ENCODE results near the gene UBE2E3.
A peak's percentile ranks its signal among the peaks of the same experiment; 100 is the strongest.

Gene UBE2E3

DNA sequence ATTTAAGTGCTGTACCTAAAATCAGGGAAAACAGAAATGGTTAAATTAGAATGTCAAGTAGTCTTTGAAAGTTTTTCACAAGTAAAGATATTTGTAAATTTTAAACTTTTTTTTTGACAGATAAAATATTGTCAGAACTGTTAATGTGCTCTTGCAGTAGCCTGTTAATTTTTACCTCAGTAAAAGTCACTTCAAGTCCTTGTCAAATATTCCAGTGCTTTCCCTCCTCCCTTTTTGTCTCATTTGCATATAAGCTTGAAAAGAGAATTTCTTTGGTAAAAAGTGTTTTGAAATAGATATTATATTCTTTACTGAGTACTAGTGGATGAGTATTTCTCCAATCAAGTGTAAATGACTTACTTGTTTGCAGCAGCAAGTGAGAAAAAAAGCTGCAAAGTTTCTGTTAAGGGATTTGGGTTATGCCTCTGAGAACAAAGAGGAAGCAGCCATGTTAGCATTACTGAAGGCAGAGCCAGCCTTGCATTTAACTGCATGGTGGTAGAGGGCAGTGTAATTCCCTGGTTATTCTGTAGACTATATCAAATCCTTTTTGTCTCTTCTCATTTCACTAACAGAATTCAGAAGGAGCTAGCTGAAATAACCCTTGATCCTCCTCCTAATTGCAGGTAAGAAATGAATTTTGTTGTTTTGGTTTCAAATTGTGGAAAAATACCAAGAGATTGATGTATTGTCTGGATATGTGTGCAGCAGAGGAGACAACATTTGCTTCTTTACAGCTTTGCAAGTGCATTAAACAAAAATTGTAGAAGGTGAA lies 3.2 kb downstream of the UBE2E3 start:
- Histone ChIP-seq H3K9me2 (replicated peaks; ENCODE audit: low read depth, low read length) (no peaks in the 10 kb centered on the region), H4K20me1 (ENCODE audit: insufficient read depth, low read length, poor library complexity, severe bottlenecking) (no peaks in the 10 kb centered on the region), H3K27me3 (ENCODE audit: insufficient read depth, low read length, poor library complexity, severe bottlenecking) (no peaks in the 10 kb centered on the region), H3K9me3 (ENCODE audit: insufficient read depth, low read depth, low read length) (no peaks in the 10 kb centered on the region), H3F3A (ENCODE audit: low read depth) (no peaks in the 10 kb centered on the region), H2AFZ (ENCODE audit: low read length) (peak overlapping the region; percentile 91), H3K4me1 (ENCODE audit: insufficient read depth, low read length, poor library complexity, severe bottlenecking) (no peaks in the 10 kb centered on the region), H3K9ac (ENCODE audit: low read depth, low read length, poor library complexity, severe bottlenecking) (no peak overlapping the region), H3K36me3 (ENCODE audit: insufficient read depth, low read length) (no peaks in the 10 kb centered on the region), H3K79me2 (ENCODE audit: insufficient read depth, low read length) (no peaks in the 10 kb centered on the region), H3K4me2 (ENCODE audit: low read depth, low read length, poor library complexity, severe bottlenecking) (peak overlapping the region; percentile 35), H3K4me3 (ENCODE audit: low read length, poor library complexity, severe bottlenecking) (no peak overlapping the region)
- TF ChIP-seq, protein P1, sequence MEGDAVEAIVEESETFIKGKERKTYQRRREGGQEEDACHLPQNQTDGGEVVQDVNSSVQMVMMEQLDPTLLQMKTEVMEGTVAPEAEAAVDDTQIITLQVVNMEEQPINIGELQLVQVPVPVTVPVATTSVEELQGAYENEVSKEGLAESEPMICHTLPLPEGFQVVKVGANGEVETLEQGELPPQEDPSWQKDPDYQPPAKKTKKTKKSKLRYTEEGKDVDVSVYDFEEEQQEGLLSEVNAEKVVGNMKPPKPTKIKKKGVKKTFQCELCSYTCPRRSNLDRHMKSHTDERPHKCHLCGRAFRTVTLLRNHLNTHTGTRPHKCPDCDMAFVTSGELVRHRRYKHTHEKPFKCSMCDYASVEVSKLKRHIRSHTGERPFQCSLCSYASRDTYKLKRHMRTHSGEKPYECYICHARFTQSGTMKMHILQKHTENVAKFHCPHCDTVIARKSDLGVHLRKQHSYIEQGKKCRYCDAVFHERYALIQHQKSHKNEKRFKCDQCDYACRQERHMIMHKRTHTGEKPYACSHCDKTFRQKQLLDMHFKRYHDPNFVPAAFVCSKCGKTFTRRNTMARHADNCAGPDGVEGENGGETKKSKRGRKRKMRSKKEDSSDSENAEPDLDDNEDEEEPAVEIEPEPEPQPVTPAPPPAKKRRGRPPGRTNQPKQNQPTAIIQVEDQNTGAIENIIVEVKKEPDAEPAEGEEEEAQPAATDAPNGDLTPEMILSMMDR (conservative IDR thresholded peaks at IDR 0.05; ENCODE audit: low read length): peak; percentile 59
- no peak for TF ChIP-seq EZH2phosphoT487 (IDR thresholded peaks at IDR 0.05; ENCODE audit: borderline replicate concordance)

DNA sequence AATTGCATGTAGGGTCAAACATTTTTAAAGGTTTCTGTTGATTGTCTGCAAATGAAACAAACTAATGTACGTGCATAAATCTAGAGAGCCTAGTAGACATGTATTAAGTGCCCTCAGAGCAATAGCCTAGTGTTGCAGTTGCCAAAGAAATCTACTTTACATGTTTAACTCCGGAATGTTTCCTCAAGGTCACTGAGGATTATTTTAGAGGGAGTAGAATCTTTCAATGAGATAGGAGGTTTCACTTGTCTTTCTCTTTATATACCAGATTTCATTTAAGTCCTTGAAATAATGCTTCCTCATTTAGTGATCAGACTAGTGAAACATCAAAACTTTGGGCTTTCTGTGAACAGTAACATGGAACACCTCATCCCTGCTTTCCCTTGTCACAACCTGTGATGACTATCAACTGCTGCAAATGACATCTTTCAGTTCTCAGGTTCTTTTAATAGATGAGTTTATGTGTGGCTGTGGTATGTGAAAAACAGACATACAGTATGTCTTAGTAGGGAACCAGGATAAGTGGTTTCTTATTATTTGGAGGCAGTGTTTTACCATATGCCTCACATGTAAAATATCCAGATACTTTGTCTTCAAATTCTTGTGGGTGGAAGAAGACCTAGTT lies 5.5 kb downstream of the UBE2E3 start:
- no peaks in the 10 kb centered on the region for H3K79me2 ChIP-seq (ENCODE audit: insufficient read depth, low read length)
- no peak overlapping the region for H3K9ac ChIP-seq (ENCODE audit: low read depth, low read length, poor library complexity, severe bottlenecking)
- no peaks in the 10 kb centered on the region for H4K20me1 ChIP-seq (ENCODE audit: insufficient read depth, low read length, poor library complexity, severe bottlenecking)
- no peaks in the 10 kb centered on the region for H3K9me2 ChIP-seq (replicated peaks; ENCODE audit: low read depth, low read length)
- TF ChIP-seq, protein P1 (conservative IDR thresholded peaks at IDR 0.05; ENCODE audit: low read length): no peak
- TF ChIP-seq EZH2phosphoT487 (IDR thresholded peaks at IDR 0.05; ENCODE audit: borderline replicate concordance): no peak
- no peaks in the 10 kb centered on the region for H3F3A ChIP-seq (ENCODE audit: low read depth)
- no peaks in the 10 kb centered on the region for H3K27me3 ChIP-seq (ENCODE audit: insufficient read depth, low read length, poor library complexity, severe bottlenecking)
- H3K4me3 ChIP-seq (ENCODE audit: low read length, poor library complexity, severe bottlenecking): no peak overlapping the region
- H2AFZ ChIP-seq (ENCODE audit: low read length): no peak overlapping the region
- H3K9me3 ChIP-seq (ENCODE audit: insufficient read depth, low read depth, low read length): no peaks in the 10 kb centered on the region
- no peaks in the 10 kb centered on the region for H3K36me3 ChIP-seq (ENCODE audit: insufficient read depth, low read length)
- no peaks in the 10 kb centered on the region for H3K4me1 ChIP-seq (ENCODE audit: insufficient read depth, low read length, poor library complexity, severe bottlenecking)
- H3K4me2 ChIP-seq (ENCODE audit: low read depth, low read length, poor library complexity, severe bottlenecking): no peak overlapping the region

DNA sequence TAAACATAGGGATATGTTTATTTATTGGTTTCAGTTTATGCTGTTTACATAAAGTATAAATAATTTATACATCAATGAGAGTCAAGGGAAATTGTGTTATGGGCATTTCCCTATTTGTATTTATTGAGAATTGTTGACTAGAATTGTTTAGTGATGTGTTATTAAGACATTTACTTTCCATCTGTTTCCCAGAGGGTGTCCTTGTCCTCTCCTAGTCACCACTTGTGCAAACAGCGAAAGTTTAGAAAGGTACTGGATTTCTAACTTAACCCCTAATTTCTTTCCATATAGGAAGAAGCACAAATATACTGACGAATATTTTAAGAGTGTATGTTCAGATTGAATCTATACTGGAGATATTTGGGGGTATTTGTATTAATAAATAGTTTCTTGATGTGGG lies 6.7 kb downstream of the UBE2E3 start:
- H2AFZ ChIP-seq (ENCODE audit: low read length): no peak overlapping the region
- H3K79me2 ChIP-seq (ENCODE audit: insufficient read depth, low read length): no peaks in the 10 kb centered on the region
- TF ChIP-seq, protein P1 (conservative IDR thresholded peaks at IDR 0.05; ENCODE audit: low read length): no peak
- no peak for TF ChIP-seq EZH2phosphoT487 (IDR thresholded peaks at IDR 0.05; ENCODE audit: borderline replicate concordance)
- no peaks in the 10 kb centered on the region for H3F3A ChIP-seq (ENCODE audit: low read depth)
- no peak overlapping the region for H3K4me2 ChIP-seq (ENCODE audit: low read depth, low read length, poor library complexity, severe bottlenecking)
- H3K4me1 ChIP-seq (ENCODE audit: insufficient read depth, low read length, poor library complexity, severe bottlenecking): no peaks in the 10 kb centered on the region
- H3K4me3 ChIP-seq (ENCODE audit: low read length, poor library complexity, severe bottlenecking): no peak overlapping the region
- H3K9me2 ChIP-seq (replicated peaks; ENCODE audit: low read depth, low read length): no peaks in the 10 kb centered on the region
- H3K36me3 ChIP-seq (ENCODE audit: insufficient read depth, low read length): no peaks in the 10 kb centered on the region
- H3K27me3 ChIP-seq (ENCODE audit: insufficient read depth, low read length, poor library complexity, severe bottlenecking): no peaks in the 10 kb centered on the region
- no peaks in the 10 kb centered on the region for H3K9me3 ChIP-seq (ENCODE audit: insufficient read depth, low read depth, low read length)
- no peaks in the 10 kb centered on the region for H4K20me1 ChIP-seq (ENCODE audit: insufficient read depth, low read length, poor library complexity, severe bottlenecking)
- H3K9ac ChIP-seq (ENCODE audit: low read depth, low read length, poor library complexity, severe bottlenecking): no peak overlapping the region

Measured in Loucy (cell line).